ENCODE results near the gene TMEM82.

DNA sequence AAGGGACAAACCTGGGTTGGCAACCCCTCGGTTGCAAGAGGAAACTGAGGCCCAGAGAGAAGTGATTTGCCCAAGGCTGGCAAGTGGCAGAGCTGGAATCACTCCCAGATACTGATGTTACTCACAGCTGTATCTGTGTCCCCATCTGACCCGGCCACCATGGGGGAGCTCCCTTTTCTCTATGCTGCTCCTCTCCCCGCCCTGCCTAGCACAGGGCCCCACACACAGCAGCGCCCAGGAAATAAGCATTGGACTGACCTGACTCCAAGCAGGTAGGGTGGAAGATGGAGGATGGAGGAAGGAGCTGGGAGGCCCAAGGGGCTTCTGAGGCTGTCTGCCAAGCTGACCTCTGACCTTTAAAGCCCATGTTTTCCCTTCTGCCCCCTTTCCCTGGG lies 13.3 kb downstream of the TMEM82 start:
- TF ChIP-seq ZFP30 (CRISPR knock-in tag; IDR thresholded peaks at IDR 0.05; ENCODE audit: borderline replicate concordance) (no peak), EZH2 (IDR thresholded peaks at IDR 0.05; ENCODE audit: borderline replicate concordance, low read depth, low read length) (no peak), MCM5 (IDR thresholded peaks at IDR 0.05; ENCODE audit: low read depth) (no peak), TAF1 (IDR thresholded peaks at IDR 0.05; ENCODE audit: control insufficient read depth, extremely low read depth, insufficient read depth, low read length, severe bottlenecking) (no peak), POLR2AphosphoS5 (IDR thresholded peaks at IDR 0.05; ENCODE audit: control insufficient read depth, insufficient read depth, low read depth, low read length) (no peak), SETDB1 (IDR thresholded peaks at IDR 0.05; ENCODE audit: low read length) (no peak), NFRKB (IDR thresholded peaks at IDR 0.05; ENCODE audit: low read depth) (no peak), POLR2AphosphoS2 (IDR thresholded peaks at IDR 0.05; ENCODE audit: low read length) (no peak), MAFG (tag; conservative IDR thresholded peaks at IDR 0.05) (no peak), TEAD1 (CRISPR knock-in tag; IDR thresholded peaks at IDR 0.05) (no peak)
